ENCODE results near the gene ERI3.

The ERI3 gene

DNA sequence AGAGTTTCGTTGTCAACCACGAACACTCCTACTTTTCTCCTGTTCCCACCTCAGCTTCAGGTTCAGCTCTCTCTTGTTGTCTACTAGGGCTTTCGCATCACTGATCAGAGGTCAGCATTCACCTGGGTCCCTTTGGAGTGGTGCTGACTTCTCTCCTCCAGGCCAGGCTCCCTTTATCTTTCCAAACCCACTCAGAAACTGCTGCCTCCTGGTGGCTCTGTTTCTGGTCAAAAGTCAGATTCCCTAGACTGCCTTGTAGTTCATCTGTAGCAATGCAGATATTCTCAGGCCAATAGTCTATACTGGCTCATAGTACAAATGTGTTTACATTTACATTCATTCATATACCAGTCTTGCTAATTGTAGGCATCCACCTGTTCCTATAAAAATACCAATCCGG lies 6.4 kb upstream of the ERI3 start:
- Histone ChIP-seq H3K4me3 (no peak overlapping the region), H3K27ac (no peak overlapping the region)
- DNase-seq (ENCODE audit: low spot score), result no peak
- no peak for TF ChIP-seq CTCF (IDR thresholded peaks at IDR 0.05)

DNA sequence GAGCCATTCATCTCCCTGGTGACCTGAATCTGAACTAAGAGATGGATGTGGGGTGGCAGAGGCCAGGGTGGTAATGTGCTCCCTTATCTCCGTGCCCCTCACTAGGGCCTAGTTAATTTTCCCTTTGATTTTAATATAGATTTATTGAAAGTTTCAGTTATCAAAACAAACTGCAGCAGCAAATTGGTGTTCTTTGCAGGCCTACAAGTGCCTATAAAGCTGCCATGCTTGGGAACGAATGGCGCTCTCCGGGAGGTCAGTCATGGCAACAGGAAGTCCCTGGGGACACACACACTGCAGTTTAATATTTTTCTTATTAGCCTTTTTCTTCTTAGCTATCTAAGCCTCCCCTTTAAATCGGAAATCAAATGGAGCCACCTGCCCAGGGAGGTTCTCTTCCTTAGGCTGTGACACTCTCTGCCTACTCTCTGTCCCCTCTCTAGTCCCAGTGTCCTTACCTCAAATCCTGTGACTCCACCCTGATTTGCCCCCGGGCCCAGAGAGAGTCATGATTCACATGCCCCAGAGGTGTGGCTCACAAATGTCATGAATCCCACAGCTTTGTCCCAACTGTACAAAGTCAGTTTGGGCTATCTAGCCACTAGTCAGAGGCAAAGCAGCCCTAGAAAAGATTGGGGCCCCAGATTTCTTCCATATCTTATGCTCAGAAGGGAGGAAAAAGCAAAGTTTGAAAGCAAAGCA lies 4.3 kb upstream of the ERI3 start:
- H3K27ac ChIP-seq, result no peak overlapping the region
- no peak overlapping the region for H3K4me3 ChIP-seq
- TF ChIP-seq CTCF (IDR thresholded peaks at IDR 0.05), result no peak
- DNase-seq (ENCODE audit: low spot score), result no peak

- Histone ChIP-seq H3K4me3 (no peak overlapping the region), H3K27ac (no peak overlapping the region)
- DNase-seq (ENCODE audit: low spot score), result no peak
- TF ChIP-seq CTCF (IDR thresholded peaks at IDR 0.05), result no peak
Measured at GRCh38 chr1:44357710-44358109, 2.7 kb upstream of the ERI3 start.

DNA sequence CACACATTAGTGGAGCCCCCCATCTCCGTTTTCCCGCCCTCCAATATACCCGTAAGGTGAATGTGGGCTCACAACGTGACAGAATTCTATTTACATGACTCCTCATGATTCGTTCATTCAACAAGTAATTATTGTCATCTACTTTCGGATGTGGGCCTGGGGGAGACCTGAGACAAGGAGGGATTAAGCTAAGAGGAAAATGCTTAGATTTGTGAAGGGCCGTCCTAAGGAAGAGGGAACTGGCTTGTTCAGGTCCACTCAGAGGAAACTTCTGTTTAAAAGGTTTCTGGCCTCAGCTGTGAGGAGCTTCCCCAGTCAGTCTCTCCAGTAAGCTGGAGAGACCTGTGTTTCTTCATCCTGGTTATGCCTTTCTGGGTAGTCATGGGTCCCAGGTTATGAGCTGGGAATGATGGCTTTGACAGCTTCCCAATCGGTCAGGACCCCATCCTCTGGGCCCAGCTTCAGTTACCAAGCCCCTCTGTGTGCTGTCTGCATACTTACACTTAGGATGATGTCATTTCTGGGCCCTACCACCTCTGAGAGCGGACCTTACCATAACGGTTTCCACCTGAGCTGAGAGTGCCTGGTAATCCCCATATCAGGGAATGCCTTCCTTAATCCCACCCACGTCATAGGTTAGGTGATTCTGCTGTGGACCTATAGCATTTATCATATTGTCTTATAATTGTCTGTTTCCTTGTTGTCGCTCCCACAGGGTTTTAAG lies 687 bp upstream of the ERI3 start:
- Histone ChIP-seq H3K4me3 (peak overlapping the region; percentile 88), H3K27ac (peak overlapping the region in 1 of 2 donors; percentile 37)

DNA sequence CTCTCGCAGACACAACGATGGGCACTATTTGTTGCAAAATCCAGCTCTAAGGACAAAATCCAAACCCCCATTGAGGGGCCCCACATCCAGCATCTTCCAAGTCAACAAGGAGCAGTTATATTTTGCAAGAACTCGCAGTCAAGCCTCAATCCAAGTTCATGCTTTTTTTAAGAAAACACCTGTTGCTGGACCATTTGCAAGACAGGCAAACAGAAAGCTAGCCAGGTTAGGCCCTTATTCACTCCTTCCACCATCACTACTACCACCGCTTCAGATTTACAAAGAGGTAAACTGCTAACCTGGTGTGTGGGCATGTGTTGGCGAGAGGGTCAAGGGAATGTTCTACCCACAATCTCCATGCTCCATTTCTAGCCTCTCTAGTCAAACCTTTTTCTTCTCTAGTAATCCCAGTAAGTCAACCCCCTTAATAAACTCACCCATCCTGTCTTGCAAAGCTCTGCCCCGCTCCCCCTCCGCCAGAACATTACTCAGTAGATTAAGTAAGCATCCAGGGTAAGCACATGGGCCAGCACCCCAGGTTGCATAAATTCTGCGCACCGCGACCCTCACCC lies 703 bp downstream of the ERI3 start:
- no peak for TF ChIP-seq CTCF (IDR thresholded peaks at IDR 0.05)
- no peak for DNase-seq (ENCODE audit: low spot score)
- peak overlapping the region; percentile 88 for H3K4me3 ChIP-seq
- peak overlapping the region; percentile 75 to 82 for H3K27ac ChIP-seq

More for the DNA sequence above, 687 bp upstream of the ERI3 start:
- TF ChIP-seq CTCF (IDR thresholded peaks at IDR 0.05), result no peak
- no peak for DNase-seq (ENCODE audit: low spot score)

DNA sequence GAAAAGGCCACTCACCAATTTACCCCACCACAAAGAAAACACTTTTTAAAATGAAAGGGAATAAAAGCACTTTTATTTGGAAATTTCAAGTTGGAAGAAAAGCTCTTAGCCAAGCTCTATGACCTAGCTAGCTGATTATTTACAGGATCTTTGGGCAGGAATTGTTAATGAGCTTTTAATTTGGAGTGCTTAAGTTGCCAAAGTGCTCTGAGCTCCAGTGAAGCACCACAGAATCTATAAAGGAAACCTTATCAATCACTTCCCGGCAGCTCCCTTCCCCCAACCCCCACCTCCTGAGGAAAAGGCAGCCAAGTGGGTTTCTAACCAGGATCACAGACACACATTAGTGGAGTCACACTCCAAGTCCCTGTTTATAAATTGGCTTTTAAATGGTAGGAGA lies 1.5 kb downstream of the ERI3 start:
- no peak for TF ChIP-seq CTCF (IDR thresholded peaks at IDR 0.05)
- no peak overlapping the region for H3K27ac ChIP-seq
- H3K4me3 ChIP-seq, result no peak overlapping the region
- DNase-seq (ENCODE audit: low spot score), result no peak
